Measurements from ENCODE around the gene STK39. TPM values are rescaled to one million over a fixed set of nuclear protein-coding genes. Genes with fewer than 3 reads are reported as not detected.
"Not testable (repeated sequence)": the region's sequence is repeated elsewhere in the genome, so short reads cannot be mapped to it uniquely, and the experiment has no call there.

The STK39 gene
- total RNA-seq, 1 donor from 2014 or later: 38.1 TPM

GRCh38 chr2:168042127-168042824, 205.1 kb downstream of the STK39 start:
- not testable (repeated sequence) for DNase-seq

- no peak for DNase-seq
These were observed 207.5 kb downstream of the STK39 start for GRCh38 chr2:168039881-168040280.

DNA sequence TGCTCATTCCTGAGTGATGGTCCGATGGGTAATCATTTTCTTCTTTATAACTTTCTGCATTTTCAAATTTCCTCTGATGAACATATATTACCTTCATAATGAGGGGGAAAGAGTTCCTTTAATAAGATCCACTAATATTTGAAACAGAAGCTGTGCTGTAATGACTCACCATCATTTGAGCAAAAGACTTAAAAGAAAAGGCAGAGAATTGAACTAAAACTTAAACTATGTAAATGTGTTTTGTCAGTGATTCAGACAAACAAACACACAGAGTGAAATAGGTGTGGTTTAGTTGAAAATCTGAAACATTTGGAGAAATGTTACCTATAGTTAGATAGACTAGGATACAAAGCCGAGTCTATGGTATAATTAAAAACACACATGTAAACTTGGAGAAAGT, 209.6 kb downstream of the STK39 start:
- no peak for DNase-seq

GRCh38 chr2:168035458-168035857, 211.9 kb downstream of the STK39 start:
- DNase-seq: no peak

DNA sequence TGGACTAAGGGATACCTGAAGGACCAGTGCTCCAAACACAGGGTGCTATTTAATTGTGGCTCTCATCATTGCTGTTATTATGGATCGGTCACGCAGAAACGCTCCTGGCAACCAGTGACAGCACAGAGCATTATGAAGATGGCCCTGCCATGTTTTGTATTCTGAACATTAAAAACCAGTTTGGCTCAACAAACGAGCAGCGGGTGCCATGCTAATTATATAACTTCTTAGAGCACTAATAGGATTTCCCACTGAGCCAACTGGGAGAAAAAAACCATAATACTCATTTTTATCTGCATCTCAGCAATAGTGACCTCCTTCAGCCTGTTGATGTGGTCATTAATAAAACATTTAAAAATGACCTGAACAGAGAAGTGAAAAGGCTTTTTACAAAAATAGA, 212.8 kb downstream of the STK39 start:
- DNase-seq: no peak

DNA sequence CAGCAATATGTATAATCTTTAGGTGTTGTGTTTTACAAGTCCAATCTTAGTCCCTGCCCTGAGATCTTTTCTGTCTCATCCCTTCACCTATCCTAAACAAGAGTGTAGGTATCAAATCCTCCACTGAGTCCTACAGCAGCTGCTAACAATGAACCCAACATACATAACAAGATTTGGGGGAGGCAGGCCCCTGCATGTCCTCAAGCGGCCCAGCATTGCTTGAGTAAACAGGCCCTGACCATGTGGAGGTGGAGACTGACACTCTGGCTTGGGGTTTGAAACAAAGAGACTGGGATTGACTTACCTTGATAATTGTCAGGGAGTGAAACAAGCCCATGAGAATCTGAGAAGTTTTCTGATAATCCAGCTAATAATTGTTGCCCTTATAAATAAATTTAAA, 213.4 kb downstream of the STK39 start:
- no peak for DNase-seq

DNA sequence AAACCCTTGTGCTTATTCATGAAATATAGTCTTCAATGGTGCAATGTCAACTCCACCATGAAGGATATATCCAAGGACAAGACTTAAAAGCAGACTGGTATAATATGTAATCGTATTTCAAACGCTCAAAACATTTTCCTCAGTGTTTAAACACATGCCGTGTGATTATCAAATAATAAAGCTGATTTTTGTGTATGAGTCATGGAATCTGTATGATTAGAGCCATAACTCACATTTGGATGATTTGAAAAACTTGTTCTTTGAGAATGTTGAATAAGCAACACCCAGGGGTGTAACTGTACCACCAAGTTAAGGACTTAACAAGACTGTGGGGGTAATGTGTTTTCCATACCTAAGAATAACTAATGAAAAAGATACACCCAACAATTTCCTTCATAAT, 215.3 kb downstream of the STK39 start:
- no peak for DNase-seq

- DNase-seq: no peak
These were observed 216.4 kb downstream of the STK39 start for GRCh38 chr2:168030862-168031624.

- DNase-seq: no peak
These were observed 218.3 kb downstream of the STK39 start for GRCh38 chr2:168029071-168029470.

DNA sequence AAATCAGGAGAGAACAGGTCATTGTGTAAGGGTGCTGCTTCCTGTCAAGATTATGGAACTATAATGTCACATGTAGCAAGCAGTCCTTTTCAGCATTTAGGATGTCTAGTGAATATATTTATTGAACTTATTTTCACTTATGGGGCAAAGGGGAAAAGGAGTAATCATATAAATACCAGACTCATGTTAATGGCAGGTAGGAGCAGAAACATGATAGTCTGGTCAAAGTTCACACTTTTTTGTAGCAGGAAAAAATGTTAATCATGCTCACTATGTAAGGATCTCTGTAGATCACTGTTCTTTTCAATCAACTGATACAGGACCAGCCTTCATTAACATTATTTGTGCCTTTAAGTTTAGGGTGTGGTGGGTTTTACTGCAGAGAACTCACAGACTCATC, 219.0 kb downstream of the STK39 start:
- no peak for DNase-seq

DNA sequence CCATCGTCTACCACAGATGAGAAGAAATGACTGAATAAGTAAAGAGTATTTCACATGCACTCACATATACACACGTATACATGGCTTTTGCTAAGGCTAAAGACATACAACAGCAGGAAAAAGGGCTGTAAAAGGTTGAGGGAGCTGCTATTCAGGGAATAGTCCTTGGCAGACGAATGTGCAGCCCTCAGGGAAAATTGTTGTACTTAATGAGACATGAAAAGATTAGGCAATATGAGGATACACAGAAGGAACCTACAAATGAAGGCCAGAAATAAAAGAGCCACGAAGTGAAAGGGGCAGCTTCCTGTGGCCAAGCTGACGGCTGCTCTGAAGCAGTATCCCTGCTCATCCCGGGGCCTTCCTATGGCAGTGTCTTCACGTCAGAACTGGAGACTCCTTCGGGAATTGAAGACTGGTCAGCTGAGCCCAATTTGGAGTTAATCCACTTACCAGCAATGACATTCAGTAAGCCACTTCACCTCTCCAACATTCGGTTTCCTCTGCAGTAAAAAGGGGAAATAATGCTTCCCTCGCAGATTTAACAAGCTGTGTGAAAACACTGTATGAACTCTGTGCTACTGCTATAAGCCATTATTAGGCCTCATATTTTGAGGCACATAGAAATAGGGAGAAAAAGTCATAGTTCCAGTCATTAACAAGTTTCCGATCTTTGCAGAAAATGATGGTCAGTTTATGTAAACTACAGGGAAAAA, 221.8 kb downstream of the STK39 start:
- DNase-seq: no peak

- no peak for DNase-seq
These were observed 222.9 kb downstream of the STK39 start for GRCh38 chr2:168024459-168024858.

DNA sequence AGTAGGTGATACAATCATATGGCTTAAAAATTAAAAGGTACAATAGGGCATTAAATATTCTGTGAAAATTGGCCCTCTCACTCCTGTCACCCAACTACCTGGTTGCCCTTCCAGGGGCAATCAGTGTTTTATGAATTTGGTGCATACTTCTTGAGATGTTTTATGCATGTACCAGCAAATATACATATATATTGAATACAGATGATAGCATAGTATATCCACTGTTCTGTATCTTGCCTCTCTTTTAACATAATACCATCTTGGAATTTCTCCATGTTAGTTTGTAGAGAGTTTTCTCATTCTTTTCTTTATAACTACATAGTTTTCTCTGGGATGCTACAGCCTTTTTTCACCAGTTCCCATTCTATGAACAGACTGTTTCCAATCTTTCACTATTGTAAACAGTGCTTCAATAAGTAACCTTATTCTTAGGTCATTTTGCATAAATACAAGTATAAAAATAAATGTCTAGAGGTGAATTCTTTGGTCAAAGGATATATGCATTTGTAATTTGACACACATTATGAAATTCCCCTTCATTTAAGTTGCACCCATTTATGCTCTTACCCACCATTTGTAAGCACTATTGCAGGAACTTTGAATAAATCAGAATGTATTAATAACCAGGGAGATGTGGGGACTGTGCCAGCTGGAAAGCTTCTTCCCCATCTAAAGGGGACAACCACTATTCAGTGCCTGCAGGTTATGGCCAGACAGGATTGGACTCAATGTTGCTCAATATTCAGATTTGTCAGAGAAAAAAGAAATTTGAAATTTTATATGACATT, 225.4 kb downstream of the STK39 start:
- no peak for DNase-seq

DNA sequence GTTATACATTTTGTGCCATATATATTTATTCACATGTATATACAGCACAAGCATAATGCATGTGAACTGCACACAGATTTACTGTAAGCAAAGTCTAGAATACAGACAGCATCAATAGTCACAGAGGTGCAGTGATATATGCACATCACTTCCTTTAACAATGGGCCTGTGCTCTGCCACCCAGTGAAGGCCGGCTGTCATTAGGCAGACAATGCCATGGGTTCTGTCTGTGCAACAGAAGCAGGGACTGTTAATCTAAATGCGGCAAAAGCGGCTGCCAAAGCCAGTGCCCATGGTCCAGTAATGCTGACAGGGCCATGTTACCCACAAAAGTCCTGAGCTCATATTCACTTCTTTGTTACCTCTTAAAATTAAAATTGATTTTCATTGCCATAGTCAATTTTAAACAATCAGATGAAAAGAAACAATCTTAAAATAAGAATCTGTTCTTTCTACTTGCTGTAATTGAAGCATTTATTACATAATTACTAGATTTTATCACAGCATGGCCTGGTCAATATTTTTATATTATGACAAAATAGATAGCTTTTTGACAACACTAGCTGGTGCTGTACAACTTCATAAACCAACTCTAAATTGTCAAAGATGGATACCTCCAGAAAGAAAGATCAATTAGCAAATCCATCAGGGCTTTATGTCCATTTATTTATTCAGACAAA, 232.0 kb downstream of the STK39 start:
- no peak for DNase-seq

DNA sequence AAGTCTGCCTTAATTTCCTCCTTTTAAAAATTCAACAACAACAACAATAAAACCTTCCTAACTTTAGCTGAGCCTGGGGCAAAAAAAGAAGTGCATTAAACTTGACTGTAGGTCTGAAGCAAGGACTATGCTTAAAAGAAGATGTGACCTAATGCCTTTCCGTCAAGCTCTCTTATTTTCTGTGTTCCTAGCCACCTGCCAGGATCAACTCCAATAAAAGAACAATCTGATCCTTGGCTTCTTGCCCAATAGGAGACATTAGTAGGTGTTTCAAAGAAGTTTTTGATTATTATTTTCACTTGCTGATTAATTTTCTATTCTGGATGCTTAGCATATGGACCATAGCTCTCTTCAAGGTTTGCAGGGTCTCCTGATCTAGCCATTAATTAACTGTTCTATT, 237.5 kb downstream of the STK39 start:
- no peak for DNase-seq

- no peak for DNase-seq
These were observed 238.7 kb downstream of the STK39 start for GRCh38 chr2:168008646-168009195.

GRCh38 chr2:168006498-168006897, 240.9 kb downstream of the STK39 start:
- no peak for DNase-seq

DNA sequence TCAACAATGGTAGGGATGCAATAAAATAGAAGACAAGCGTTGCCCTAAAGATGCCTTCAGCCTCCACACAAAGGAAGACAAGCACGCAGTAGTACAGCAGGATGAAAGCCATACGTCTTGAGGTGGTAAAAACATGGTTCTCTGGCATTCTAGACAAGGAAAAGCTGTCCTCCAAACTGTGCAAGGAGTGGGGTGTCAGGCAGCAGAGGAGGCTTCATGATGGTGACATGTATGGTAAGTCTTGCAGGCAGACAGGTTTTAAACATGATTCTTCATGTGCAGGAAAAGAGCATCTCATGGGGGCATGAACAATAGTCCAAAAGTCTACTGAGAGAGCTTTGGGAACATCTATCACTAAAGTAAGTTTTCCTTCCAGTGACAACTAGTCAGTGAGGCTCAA, 241.8 kb downstream of the STK39 start:
- DNase-seq: no peak

DNA sequence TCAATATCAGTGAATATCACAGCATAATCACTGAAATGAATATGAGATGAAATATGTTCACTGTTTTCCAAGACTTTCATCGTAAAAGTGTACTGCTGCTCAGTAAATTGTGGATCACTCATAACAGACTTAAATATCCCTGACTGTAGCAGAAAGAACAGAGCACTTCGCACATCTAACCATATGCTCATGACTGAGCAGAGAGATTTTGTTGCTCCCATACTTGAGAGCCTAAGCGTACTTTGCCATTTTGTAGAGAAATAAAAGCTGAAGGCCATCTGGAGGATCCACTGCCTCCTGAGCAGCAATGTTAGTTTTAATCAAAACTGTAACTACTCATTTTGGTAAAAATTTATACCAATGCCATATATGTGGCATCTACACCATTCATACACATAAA, 243.5 kb downstream of the STK39 start:
- DNase-seq: no peak

DNA sequence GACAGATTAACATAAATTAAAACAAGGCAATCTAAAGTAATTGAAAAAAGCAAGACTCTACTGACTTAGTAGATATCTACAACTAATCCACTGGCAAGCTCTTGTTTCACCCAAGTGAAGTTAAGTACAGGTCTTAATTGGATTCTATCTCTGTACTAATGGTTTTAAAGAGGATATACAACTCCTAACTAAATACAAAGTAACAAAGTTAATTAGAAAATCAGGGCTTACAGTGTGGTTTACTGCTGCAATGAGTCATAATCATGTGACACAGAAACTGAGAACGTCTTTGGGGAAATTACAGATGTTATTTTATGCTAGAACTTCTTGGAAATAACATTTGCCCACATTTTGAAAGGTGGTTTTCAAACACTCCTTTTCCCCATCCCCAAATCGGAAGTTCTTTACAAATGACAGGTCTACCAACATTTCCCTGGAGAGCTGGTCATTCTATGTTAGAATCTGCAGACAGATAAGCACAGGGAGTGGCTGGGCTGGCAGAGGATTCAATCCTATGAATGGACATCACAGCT, 245.3 kb downstream of the STK39 start:
- DNase-seq: no peak

DNA sequence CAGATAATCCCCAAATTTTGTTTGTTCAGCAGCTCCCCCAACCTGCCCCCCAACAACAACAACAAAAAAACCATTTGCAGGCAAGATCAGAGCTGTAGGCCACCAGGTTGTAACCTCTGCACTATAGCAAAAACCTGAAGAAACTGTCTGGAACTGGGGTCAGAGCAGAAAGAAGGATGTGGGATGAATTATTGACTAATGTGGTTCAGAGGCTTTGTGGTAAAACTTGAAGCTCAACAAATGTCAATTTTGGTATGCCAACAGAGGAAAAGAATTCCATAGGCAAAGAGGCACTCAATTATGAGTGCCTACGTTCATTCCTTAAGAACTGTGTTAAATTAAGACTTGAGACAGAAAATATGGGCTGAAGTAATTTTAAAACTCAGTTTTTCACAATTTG, 255.1 kb downstream of the STK39 start:
- no peak for DNase-seq

Data from occipital lobe (tissue), 2 donors.